ES-I3 (cell line): ENCODE results near the gene KITLG.
"Not testable (repeated sequence)": the region's sequence is repeated elsewhere in the genome, so short reads cannot be mapped to it uniquely, and the experiment has no call there.

Source experiments
- H3K36me3 ChIP-seq: 2 replicates; pipeline ENCODE4 v1.6.1; 2013; ENCODE audit warnings: mild to moderate bottlenecking, low read length, control low read depth, moderate library complexity; ENCODE audit not compliant: insufficient read depth
- H3K4me1 ChIP-seq: 2 replicates; pipeline ENCODE4 v1.6.1; 2013; ENCODE audit warnings: mild to moderate bottlenecking, control low read depth, low read length; ENCODE audit not compliant: insufficient read depth
- H3K9ac ChIP-seq: 2 replicates; pipeline ENCODE4 v1.6.1; 2013; ENCODE audit warnings: low read depth, mild to moderate bottlenecking, low read length, moderate library complexity
- H3K9me3 ChIP-seq: 2 replicates; pipeline ENCODE4 v1.6.1; 2013; ENCODE audit warnings: mild to moderate bottlenecking, low read length, moderate library complexity; ENCODE audit not compliant: control insufficient read depth, insufficient read depth

Gene KITLG

DNA sequence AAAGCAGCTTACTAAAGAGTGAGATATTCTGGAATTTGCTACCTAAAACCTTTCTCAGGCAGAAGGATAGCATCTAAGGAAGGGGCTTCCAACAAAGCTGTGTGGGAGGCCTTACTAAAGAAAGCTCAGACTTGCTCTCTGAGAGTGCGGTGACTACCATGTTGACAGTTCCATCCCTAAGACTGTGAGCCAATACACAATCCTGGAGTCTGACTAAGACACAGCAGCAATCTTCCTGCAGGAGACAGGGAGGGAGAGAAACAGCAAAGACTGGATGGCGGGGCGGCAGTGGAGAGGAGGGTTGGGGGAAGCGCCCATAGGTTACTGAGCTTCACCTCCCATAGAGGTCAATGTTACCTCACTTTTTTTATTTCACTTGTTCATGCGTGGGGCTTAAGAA lies 70.9 kb downstream of the KITLG start:
- Histone ChIP-seq H3K9ac (no peak overlapping the region), H3K36me3 (no peaks in the 10 kb centered on the region), H3K9me3 (no peaks in the 10 kb centered on the region), H3K4me1 (no peaks in the 10 kb centered on the region)

DNA sequence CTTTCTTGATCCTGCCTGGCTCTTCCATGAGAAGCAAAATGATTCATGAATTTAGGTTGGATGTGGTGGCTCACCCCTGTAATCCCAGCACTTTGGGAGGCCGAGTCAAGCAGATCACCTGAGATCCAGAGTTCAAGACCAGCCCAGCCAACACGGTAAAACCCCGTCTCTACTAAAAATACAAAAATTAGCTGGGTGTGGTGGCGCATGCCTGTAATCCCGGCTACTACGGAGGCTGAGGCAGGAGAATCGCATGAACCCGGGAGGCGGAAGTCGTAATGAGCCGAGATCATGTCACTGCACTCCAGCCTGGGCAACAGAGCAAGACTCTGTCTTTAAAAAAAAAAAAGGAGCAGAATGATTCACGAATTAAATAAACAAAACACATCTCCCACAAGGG lies 72.4 kb downstream of the KITLG start:
- not testable (repeated sequence) for H3K9ac ChIP-seq, H3K4me1 ChIP-seq, H3K36me3 ChIP-seq, H3K9me3 ChIP-seq

- 0 out of 2 replicates have a peak, but pooled peaks cover 8% of the 10 kb centered on the region for H3K4me1 ChIP-seq
- no peaks in the 10 kb centered on the region for H3K36me3 ChIP-seq
- H3K9ac ChIP-seq, result no peak overlapping the region
Measured at GRCh38 chr12:88507270-88507669, 73.0 kb downstream of the KITLG start.

DNA sequence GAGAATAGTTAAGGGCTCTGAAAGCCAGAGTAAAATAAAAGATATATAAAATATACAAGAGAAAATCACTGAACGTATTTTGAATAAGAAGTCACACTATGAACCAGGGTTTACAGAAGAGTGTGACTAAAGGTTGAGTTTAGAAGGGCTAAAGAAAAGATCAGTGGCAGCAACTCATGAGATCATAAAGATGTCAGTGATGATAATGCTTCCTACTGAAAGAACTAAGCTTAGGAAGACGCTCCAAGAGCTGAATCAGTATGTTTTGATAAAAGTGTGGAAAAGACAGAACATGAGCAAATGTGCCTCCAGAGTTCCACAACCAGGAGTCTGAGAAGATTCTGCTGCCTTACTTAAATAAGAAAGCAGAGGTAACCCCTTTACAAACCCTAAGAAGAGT lies 74.6 kb downstream of the KITLG start:
- Histone ChIP-seq H3K36me3 (no peaks in the 10 kb centered on the region), H3K9ac (no peak overlapping the region), H3K9me3 (no peaks in the 10 kb centered on the region), H3K4me1 (0 out of 2 replicates have a peak, but pooled peaks cover 9% of the 10 kb centered on the region)

More at GRCh38 chr12:88507270-88507669, 73.0 kb downstream of the KITLG start:
- no peaks in the 10 kb centered on the region for H3K9me3 ChIP-seq

DNA sequence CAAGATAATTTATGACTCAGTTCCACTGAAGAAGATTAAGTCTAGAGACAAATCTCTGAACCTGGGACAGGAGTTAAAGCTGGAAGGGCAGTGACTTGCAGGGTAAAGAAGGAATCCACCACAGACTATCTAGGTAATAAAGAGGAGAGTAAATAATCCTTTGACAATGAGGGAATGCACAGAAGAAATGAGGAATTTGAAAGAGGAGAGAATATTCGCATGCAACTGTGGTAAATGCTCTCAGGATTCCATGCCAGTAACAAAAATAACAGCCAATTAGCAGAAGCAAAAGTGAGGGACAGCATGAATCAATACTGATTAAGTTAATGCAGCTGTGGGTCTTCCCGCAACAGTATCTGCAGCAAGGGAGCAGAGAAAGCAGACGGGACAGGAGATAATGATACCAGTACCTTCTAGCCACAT lies 77.0 kb downstream of the KITLG start:
- H3K36me3 ChIP-seq, result no peaks in the 10 kb centered on the region
- H3K9ac ChIP-seq, result no peak overlapping the region
- H3K4me1 ChIP-seq, result 0 out of 2 replicates have a peak, but pooled peaks cover 9% of the 10 kb centered on the region
- H3K9me3 ChIP-seq, result no peaks in the 10 kb centered on the region

- Histone ChIP-seq H3K9me3 (no peaks in the 10 kb centered on the region), H3K9ac (no peak overlapping the region), H3K4me1 (0 out of 2 replicates have a peak, but pooled peaks cover 9% of the 10 kb centered on the region), H3K36me3 (no peaks in the 10 kb centered on the region)
Measured at GRCh38 chr12:88501972-88502938, 78.0 kb downstream of the KITLG start.

- H3K4me1 ChIP-seq, result no peaks in the 10 kb centered on the region
- H3K9ac ChIP-seq, result no peak overlapping the region
- H3K9me3 ChIP-seq, result no peaks in the 10 kb centered on the region
- no peaks in the 10 kb centered on the region for H3K36me3 ChIP-seq
Measured at GRCh38 chr12:88496891-88497371, 83.3 kb downstream of the KITLG start.

GRCh38 chr12:88496429-88496828 lies 83.8 kb downstream of the KITLG start:
- no peaks in the 10 kb centered on the region for H3K4me1 ChIP-seq
- no peaks in the 10 kb centered on the region for H3K9me3 ChIP-seq
- no peak overlapping the region for H3K9ac ChIP-seq
- no peaks in the 10 kb centered on the region for H3K36me3 ChIP-seq

- H3K36me3 ChIP-seq, result no peaks in the 10 kb centered on the region
- no peaks in the 10 kb centered on the region for H3K4me1 ChIP-seq
- no peak overlapping the region for H3K9ac ChIP-seq
- H3K9me3 ChIP-seq, result no peaks in the 10 kb centered on the region
Measured at GRCh38 chr12:88495031-88495430, 85.2 kb downstream of the KITLG start.

DNA sequence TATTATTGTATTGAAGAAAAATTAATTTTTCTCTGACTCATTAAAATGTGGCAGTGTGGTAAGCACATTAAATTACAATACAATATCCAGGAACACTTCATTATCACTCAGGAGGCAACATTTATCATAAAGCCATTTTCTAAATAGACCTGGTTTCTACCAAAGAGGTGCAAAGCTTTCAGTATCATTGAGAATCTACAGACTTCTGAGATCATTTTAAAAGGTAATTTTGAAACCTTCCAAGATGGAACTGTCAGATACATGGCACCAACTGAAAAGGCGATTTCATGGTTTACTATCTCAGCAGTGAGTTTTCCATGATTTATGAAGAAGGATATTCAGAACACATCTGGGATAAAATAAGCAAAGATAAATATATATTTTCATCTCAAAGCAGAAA lies 85.8 kb downstream of the KITLG start:
- no peak overlapping the region for H3K9ac ChIP-seq
- no peaks in the 10 kb centered on the region for H3K36me3 ChIP-seq
- no peaks in the 10 kb centered on the region for H3K4me1 ChIP-seq
- H3K9me3 ChIP-seq, result no peaks in the 10 kb centered on the region

DNA sequence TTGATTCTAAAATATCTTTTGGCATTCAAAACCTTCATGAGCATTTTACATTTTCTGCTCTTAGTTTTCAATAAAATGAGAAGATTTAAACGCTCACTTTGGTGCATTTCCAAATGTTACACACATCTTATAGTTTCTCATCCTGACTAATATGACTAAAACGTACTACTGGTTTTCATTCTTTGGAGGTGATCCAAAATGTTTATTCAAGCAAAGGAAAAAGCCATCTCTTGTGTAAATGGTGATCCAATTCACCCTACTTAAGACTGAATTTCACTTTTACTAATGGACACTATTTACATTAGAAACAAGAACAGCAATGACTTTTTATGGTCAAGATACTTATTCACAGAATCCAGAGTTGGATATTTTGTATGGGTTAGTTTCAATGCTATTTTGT lies 86.6 kb downstream of the KITLG start:
- H3K9ac ChIP-seq, result no peak overlapping the region
- H3K9me3 ChIP-seq, result no peaks in the 10 kb centered on the region
- no peaks in the 10 kb centered on the region for H3K4me1 ChIP-seq
- H3K36me3 ChIP-seq, result no peaks in the 10 kb centered on the region

DNA sequence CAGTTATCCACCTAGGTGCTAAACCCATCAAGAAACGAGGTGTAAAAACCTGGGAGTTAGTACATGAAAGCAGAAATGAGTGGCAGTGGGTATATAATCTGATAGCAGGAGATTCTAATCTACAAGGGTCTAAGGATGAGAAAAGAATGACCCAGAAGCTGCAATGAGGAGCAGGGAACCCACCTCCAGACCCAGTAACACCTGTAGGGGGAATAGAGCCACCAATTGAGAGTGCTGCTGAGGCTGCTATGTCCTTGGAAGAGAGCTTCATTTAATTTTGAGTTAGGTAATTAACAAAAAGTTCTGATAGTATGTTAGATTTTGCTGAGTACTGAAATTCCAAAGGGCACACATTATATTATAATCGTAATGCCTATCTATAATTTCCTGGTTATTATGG lies 89.8 kb downstream of the KITLG start:
- no peaks in the 10 kb centered on the region for H3K36me3 ChIP-seq
- H3K4me1 ChIP-seq, result no peaks in the 10 kb centered on the region
- no peaks in the 10 kb centered on the region for H3K9me3 ChIP-seq
- H3K9ac ChIP-seq, result no peak overlapping the region

- H3K9me3 ChIP-seq, result no peaks in the 10 kb centered on the region
- H3K4me1 ChIP-seq, result no peaks in the 10 kb centered on the region
- H3K36me3 ChIP-seq, result no peaks in the 10 kb centered on the region
- no peak overlapping the region for H3K9ac ChIP-seq
Measured at GRCh38 chr12:88472775-88473174, 107.5 kb downstream of the KITLG start.

GRCh38 chr12:88472248-88472647 lies 108.0 kb downstream of the KITLG start:
- peaks cover 2% of the 10 kb centered on the region; the same call in 1 of the 2 replicates for H3K9me3 ChIP-seq
- no peaks in the 10 kb centered on the region for H3K36me3 ChIP-seq
- H3K4me1 ChIP-seq, result no peaks in the 10 kb centered on the region
- H3K9ac ChIP-seq, result no peak overlapping the region
